ENCODE results near the gene PNPLA5.
A peak's percentile ranks its signal among the peaks of the same experiment; 100 is the strongest.
"Not testable (repeated sequence)": the region's sequence is repeated elsewhere in the genome, so short reads cannot be mapped to it uniquely, and the experiment has no call there.

PNPLA5 gene, protein sequence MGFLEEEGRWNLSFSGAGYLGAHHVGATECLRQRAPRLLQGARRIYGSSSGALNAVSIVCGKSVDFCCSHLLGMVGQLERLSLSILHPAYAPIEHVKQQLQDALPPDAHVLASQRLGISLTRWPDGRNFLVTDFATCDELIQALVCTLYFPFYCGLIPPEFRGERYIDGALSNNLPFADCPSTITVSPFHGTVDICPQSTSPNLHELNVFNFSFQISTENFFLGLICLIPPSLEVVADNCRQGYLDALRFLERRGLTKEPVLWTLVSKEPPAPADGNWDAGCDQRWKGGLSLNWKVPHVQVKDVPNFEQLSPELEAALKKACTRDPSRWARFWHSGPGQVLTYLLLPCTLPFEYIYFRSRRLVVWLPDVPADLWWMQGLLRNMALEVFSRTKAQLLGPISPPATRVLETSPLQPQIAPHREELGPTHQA

DNA sequence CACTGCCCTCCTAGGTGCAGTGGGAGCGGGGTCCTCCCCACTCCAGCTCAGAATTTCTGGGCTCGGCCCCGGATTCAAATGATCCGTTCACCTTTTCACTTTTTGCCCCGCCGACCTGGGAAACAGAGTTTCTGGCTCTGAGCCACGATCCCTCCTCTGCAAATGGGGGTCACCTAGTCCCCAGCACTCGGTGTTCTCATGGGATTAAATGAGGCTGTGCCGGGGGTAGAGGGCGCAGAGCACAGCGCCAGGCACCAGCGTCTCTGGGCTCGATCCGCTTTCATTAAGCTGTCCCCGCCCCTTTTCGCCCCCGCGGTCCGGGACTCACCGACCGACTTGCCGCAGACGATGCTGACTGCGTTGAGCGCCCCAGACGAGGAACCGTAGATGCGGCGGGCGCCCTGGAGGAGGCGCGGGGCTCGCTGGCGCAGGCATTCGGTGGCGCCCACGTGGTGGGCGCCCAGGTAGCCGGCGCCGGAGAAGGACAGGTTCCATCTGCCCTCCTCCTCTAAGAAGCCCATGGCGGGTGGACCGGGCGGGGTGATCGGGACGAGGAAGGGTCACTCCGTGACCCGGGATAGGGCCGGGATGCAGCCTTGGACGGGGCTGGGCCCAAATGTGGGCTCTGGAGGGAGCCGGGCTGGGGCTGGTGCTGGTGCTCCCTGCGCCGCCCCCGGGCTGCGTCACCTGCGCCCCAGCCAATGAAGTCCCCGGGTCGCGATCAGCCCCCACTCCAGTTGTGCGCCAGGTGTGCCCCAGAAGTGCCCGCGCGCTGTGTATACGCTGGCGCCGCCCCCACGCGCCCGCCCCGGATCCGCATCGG, at the start of gene PNPLA5:
TSS of gene PNPLA5 (minus strand) at position 654 of the 823 bp plus-strand sequence. CDS start at position 521, 133 bp downstream.
- DNase-seq (ENCODE audit: low read depth): no peak

DNA sequence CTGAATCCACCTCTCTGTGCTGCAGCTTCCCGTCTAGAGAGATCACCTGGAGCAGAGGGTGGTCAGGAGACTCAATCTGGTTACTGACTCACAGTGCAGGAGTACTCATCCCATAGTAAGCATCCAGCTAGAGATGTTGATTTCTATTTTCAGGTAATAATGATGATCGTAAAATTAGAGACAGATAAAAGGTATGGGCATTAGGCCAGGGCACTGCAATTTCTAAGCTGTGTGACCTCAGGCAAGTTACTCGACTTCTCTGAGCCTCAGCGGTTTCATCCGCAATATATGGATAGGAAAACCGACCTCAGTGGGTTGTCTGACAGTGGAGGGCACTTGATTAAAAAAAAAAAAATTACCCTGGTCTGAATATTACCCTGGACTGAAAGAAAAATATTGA, 49.6 kb upstream of the PNPLA5 start:
- no peak for DNase-seq (ENCODE audit: low read depth)

DNA sequence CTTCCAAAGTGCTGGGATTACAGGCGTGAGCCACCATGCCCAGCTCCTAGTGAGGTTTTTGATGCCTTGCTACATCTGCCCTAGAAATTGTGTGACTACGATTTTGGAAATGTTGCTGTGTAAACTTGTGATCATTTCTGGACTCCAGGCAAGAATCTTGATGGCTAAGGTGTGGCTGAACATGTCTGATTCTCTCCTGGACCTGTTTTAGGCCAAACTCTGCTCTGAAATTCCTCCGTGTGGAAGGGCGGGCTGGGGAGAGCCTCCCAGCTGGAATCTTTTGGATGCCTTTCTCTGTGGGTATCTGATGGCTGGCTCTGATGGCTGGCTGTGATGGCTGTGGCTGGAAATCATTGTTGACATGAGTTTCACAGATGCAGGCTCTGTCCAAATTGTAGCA, 40.0 kb upstream of the PNPLA5 start:
- DNase-seq (ENCODE audit: low read depth): no peak

DNA sequence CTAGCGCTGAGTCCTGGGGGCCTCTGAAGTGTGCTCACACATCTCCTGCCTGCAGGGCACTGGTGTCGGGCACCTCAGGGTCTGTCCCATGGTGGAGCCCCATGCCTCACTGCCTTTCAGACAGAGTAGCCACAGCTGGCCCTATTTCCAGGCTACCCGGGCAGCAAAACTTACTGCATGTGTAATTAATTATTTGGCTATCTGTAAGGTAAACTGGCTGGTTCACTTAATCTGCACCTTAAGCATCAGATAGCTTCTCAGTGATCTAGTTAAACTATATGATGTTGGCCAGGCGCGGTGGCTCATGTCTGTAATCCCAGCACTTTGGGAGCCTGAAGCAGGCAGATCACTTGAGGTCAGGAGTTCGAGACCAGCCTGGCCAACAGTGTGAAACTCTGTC, 37.1 kb upstream of the PNPLA5 start:
- no peak for DNase-seq (ENCODE audit: low read depth)

DNA sequence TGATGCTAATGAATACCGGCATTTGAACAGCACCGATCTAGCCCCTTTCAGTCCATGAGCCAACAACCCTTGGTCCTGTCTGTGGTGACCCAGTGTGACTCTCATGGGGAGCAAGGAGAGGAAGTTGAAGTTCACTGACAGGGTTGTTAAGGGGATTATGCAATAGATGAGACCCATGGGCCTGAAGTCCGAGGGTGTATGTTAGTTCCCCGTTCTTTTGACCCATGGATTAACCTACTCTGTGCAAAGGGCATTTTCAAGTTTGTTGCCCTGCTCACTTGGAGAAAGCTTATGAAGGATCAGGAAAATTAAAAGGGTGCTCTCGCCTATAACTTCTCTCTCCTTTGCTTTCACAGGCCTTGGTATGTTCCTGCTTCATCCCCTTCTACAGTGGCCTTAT, 36.7 kb upstream of the PNPLA5 start:
- no peak for DNase-seq (ENCODE audit: low read depth)

DNA sequence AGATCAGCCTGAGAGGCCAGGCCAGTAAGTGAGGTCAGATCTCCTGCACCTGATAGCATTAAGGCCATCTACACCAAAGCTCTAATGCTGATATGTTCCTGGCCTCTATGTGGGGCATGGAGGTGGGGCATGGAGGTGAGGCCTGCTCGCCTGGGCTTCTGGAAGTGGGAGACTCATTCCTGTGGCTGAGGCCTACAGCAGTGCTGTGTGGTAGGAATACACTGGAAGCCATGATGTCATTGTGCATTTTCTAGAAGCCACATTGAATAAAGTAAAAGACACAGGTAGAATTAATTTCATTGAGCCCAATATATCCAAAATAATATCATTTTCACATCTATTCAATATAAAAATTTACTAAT, 34.5 kb upstream of the PNPLA5 start:
- no peak for DNase-seq (ENCODE audit: low read depth)

DNA sequence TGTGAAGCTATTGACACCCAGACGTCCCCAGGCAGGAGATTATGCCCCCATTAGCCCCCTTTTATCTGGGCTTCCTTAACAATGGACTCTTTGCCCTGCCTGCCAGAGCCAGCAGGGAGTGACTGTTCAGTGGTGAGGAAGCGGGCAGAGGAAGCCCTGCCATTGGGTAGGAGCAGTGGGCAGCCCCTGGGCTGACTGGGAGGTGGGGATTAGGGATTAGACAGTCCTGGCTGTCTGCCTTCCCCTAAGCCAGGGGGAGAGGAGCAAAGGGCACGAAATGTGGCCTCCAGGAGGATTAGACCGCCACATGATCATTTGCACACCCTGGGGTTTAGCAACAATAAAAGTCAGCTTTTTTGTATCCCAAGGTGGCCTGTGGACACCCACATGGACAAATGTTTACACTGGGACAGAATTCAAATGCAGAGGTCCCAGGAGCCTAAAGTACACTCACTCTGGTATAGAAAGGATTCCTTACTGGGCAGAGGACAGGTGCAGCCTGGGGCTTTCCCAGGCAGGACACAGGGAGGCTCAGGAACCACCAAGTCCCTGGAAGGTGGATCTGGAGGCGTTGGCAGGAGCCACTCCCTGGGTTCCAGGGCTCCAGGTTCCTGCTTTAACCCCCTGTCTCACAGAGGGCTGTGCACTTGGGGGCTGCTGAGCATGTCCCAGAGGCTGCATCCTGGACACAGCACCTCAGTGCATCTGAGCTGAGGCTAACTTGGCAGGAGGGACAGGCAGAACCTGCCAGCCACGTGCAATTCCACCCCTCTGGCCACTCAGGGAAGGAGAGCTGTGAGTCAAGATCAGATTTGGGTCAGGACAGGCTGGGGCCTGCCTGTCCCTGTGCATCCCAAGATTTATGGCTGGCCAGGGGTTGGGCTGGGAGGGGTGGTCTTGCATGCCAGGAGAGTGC, 33.9 kb upstream of the PNPLA5 start:
- DNase-seq (ENCODE audit: low read depth): no peak

DNA sequence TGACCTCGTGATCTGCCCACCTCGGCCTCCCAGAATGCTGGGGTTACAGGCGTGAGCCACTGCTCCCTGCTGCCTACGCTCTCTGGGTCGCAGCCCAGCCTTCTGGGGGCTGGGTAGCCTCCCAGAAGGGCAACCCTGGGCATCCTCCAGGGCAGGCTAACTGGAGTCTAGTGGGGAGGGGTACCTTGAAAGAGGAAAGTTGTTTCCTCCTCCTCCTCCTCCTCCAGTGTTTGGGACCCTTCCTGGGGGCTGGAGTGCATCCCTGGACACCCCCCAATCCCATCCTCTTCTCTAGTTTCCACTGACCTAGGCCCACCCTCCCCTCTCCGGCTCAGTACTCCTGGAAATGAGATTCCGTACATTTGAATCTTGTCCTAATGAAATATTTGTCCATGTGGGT, 33.1 kb upstream of the PNPLA5 start:
- DNase-seq (ENCODE audit: low read depth): no peak

DNA sequence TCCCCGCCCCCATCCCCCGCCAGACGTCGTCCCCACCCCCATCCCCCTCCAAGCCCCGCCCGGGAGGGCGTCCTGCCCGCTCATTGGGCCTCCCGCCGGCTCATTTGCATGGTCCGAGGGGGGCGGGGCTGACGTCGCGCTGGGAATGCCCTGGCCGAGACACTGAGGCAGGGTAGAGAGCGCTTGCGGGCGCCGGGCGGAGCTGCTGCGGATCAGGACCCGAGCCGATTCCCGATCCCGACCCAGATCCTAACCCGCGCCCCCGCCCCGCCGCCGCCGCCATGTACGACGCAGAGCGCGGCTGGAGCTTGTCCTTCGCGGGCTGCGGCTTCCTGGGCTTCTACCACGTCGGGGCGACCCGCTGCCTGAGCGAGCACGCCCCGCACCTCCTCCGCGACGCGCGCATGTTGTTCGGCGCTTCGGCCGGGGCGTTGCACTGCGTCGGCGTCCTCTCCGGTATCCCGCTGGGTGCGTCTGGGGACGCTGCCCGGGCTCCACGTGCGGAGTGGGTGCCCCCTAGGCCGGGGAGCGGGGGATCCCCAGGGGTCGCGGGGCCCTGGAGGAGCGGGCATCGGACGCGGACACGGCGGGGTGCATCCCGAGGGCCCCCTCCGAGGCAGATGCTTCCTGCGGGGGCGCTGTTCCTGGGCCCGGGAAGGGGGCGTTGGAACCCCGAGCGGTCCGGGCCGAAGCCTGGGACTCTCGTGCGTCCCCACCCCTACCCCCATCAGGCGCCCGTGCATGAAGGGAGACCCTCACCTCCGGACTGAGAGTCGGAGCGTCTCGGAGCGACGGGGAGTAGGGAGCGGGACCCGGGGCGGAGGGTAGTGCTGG, 32.0 kb upstream of the PNPLA5 start, which contains the start of gene PNPLA3:
TSS of gene PNPLA3 (plus strand) at position 175 of the 834 bp plus-strand sequence. CDS start at position 282, 107 bp downstream.
- DNase-seq (ENCODE audit: low read depth): peak; percentile 64

DNA sequence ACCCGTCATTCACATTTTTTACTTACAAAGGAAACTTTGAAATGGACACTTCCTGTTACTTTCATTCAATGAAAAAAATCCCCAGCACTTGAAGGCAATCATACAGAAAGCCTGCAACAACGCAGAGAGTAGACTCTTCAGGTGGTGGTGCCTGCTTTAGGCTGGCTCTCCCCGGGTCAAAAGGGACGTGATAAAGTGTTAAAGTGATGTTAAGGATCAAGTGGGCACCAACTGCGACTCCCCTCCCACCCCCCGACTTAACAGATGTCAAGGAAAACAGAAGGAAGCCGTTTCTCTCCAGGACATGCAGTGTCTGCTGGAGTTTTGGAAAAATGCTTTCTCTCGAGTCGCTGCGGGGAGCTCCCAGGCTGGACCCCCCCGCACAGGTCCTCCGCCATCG, 31.4 kb upstream of the PNPLA5 start:
- no peak for DNase-seq (ENCODE audit: low read depth)

DNA sequence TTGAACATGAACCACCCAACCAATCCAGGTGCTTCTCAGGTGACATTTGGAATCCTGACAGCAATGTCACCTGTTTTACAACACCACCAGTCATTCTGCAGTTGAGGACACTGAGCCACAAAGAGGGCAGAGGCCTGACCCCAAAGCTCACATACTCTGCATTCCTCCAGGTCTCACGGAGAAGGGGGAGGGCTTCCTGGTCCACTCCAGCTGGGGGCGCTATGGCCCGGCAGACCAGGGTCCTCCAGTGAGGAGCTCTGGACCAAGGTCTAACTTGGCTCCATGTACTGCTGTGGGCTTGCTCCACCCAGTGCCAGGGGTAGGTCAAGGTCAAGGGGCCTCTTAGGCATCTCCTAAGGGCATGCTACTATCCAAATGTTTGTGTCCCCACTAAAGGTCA, 30.3 kb upstream of the PNPLA5 start:
- DNase-seq (ENCODE audit: low read depth): no peak

DNA sequence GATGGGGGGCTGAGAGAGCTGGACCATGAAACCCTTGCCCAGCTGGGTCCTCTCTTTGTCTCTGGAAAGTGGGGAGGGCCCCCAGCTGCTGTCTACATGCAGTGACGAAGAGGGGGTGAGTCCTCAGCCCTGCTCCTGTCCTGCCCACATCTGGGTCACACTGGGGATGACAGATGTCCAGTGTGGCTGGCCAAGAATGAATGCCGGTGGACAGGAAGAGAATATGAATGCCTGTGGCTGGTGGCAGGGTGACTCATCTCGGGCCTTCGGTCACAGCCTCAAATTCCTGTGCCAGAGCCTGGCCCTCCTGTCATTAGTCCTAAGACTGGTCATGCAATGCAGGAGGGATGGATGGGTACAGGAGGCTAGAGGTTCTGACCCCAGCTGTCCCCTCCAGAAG, 29.6 kb upstream of the PNPLA5 start:
- no peak for DNase-seq (ENCODE audit: low read depth)

DNA sequence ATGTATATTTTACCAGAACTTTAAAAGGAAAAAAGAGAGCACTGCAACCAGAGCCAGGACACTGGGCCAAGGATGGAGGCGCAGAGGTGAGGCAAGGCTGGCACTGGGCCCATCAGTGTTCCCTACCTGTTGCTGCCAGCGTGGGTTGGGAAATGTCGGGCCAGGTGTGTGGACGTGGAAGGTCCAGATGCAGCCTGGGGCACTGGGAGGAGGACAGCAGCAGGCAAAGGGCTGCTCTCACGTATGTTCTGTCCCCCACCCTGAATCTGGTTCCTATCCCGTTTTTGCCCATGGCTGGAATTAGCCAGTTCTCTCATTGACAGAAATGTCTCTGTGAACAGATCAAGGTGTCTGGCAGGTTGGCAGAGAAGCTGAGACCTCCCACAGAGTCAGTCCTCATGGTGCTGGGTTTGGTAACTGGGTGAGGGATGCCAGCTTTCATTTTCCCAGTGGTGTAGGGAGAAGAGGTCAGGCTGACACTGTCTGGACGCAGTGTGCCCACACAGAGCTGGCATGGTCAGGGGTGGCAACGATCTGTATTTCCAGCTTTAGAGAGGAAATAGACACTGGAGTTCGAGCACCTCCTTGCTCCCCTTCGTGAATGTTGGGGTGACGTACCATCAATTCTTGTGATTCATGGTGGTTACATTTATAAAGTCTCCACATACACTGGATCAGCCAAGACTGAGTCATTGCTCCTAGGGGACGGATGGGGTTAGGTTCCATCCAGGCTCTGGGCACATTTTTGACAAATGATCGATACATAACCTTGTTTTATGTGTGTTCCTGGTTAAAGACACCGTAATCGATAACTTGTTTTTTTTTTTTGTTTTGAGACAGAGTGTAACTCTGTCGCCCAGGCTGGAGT, 27.5 kb upstream of the PNPLA5 start:
- DNase-seq (ENCODE audit: low read depth): no peak

DNA sequence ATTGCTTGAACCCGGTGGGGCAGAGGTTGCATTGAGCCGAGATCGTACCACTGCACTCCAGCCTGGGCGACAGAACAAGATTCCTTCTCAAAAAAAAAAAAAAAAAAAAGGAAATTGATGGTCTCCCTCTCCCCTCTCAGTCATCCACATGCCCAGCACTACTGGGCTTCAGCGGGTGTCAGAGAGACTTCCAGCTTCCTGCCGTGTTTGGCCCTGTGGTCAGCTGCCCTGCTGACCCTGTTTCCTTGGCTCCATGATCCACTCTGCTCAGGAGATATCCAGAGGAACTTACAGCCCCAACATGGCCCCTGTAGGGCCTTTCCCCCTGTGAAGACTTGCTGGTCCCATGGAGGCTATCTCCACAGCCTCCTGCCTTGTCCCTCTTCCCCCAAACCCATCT, 25.7 kb upstream of the PNPLA5 start:
- DNase-seq (ENCODE audit: low read depth): no peak

DNA sequence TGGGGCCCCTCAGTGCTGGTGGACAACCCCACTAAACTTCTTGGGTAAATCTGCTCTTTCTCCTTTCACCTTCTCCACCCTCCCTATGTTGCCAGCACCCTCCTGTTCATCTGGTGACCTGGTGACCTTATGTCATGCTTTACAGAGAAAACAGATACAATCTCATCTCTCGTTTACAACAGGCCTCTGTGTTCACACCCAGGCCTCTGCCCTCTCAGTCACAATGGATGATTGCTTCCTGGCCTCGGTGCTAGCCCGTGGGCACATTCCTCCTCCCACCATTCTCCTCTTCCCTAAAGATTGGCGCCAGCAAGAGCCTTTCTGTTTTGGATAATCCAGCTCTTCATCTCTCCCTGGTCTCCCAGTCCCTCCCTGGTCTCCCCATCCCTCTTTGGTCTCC, 19.5 kb upstream of the PNPLA5 start:
- DNase-seq (ENCODE audit: low read depth): no peak

DNA sequence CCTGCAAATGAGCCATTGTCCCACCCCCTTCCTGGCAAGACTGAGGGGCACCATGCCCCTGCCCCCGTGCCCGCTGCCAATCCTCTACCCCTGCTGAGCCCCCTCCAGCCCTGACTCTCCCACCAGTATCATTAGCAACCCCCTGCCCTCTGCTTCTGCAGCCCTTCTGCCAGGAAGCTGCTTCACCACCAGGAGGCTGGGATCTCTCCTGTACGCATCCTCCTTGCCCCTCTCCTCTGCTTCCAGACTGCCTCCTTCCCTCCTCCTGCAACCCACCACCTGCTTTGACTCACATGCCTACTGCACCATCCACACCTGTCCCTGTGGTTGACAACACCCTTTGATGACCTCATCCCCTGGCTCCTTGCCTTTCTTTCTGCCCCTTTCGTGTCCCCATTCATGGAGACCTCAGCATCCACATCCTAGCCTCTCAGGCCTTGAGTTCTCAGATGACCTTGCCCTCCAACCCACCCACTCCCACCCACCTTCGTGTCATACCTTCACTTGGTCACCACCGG, 18.4 kb upstream of the PNPLA5 start:
- DNase-seq (ENCODE audit: low read depth): no peak

DNA sequence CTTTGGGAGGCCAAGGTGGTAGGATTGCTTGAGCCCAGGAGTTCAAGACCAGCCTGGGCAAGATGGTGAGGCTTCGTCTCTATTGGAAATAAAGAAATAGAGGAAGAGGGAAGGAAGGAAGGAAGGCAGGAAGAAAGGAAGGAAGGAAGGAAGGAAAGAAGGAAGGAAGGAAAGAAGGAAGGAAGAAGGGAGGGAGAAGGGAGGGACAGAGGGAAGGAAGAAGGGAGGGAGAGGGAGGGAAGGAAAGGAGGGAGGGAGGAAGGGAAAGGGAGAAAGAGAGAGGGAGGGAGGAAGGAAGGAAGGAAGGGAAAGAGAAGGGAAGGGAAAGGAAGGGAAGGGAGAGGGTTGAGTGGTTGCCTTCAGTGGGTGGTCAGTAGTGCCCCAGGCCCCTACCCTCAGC, 17.9 kb upstream of the PNPLA5 start:
- no peak for DNase-seq (ENCODE audit: low read depth)

DNA sequence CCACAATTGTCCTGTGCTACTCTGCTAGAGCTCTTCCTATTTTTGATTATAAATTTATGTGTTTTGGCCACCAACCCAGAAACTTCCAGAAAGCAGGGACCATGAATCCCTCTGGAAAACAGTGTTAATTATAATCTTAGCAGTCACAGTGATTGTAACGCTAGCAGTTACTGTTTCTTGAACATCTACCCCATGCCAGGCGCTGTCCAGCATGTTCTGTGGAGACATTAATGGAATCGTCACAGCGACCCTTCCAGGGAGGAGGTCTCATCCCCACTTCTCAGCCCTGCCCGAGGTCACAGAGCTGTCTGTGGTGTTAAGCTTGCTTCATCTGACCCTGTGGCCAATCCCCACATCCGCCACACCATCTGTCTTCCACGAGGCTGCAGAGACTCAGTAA, 13.9 kb upstream of the PNPLA5 start:
- no peak for DNase-seq (ENCODE audit: low read depth)

DNA sequence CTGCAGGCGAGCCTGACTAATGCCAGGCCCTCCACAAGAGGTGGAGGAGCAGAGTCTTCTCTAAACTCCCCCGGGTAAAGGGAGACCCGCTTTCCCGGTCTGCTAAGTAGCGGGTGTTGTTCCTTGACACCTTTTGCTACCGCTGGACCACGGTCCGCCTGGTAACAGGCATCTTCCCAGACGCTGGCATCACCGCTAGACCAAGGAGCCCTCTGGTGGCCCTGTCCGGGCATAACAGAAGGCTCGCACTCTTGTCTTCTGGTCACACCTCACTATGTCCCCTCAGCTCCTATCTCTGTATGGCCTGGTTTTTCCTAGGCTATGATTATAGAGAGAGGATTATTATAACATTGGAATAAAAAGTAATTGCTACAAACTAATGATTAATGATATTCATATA, 12.6 kb upstream of the PNPLA5 start:
- not testable (repeated sequence) for DNase-seq (ENCODE audit: low read depth)

DNA sequence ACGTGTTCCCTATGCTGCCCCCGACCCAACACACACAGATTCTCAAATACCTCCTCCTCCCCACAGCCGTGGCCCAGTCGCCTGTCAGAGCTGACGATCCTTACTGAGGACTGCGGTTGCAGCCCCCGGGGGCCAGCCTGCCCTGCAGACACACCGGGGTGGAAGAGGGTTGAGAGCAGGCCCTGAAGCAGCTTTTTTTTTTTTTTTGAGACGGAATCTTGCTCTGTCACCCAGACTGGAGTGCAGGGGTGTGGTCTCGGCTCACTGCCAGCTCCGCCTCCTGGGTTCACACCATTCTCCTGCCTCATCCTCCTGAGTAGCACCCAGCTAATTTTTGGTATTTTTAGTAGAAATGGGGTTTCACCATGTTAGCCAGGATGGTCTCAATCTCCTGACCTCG, 11.2 kb upstream of the PNPLA5 start:
- DNase-seq (ENCODE audit: low read depth): not testable (repeated sequence)

Data from stimulated activated CD8-positive, alpha-beta memory T cell treated with anti-CD3 and anti-CD28 coated beads, Interleukin-12 subunit alpha, Interleukin-12 subunit beta, amount 100 ng/mL, for 4 hours (primary cell).